Tibial nerve (tissue), 4 donors: ENCODE measurements around the gene EFNA5. TPM values are rescaled to one million over a fixed set of nuclear protein-coding genes. Genes with fewer than 3 reads are reported as not detected.

Experiments used
- DNase-seq, 2 donors: peaks; one replicate each; pipeline ENCODE4 v3.0.0-alpha.2; 2019; ENCODE audit warnings: low spot score in 2 of 2
- H3K27ac ChIP-seq, 4 donors: fragments of 200-600 bp; sonication (generic) in 3 of 4; one replicate each; pipeline ENCODE4 v1.5.1; 2017 to 2019; ENCODE audit warnings: mild to moderate bottlenecking in 1 of 4
- H3K27me3 ChIP-seq, 2 donors: fragments of 200-600 bp; sonication (generic) in 1 of 2; one replicate each; pipeline versions ENCODE4 v1.5.1 to v1.6.0; 2017 to 2019
- H3K36me3 ChIP-seq, 3 donors: fragments of 200-600 bp; sonication (generic); one replicate each; pipeline ENCODE4 v1.5.1; 2018 to 2019
- H3K4me1 ChIP-seq, 4 donors: fragments of 200-600 bp; sonication (generic) in 3 of 4; one replicate each; pipeline ENCODE4 v1.5.1; 2017 to 2019
- H3K4me3 ChIP-seq, 4 donors: fragments of 200-600 bp; sonication (generic) in 3 of 4; one replicate each; pipeline ENCODE4 v1.5.1; 2017 to 2019; ENCODE audit warnings: mild to moderate bottlenecking in 1 of 4, moderate library complexity in 1 of 4
- H3K9me3 ChIP-seq, 4 donors: fragments of 200-600 bp; sonication (generic) in 3 of 4; one replicate each; pipeline ENCODE4 v1.5.1; 2017 to 2019
- CTCF ChIP-seq, 5 experiments: fragments of 200-600 bp in 3 of 5; fragments of 450-650 bp in 2 of 5; sonication (generic) in 3 of 5; IDR thresholded peaks; one replicate each; pipeline ENCODE4 v1.5.1; 2016 to 2019; ENCODE audit warnings: antibody characterized with exemption in 5 of 5, mild to moderate bottlenecking in 3 of 5, moderate library complexity in 2 of 5
- EP300 ChIP-seq, 2 donors: sonication (generic); formaldehyde crosslinking; IDR thresholded peaks; one replicate each; pipeline ENCODE4 v1.6.1; 2017; ENCODE audit warnings: antibody characterized with exemption in 2 of 2, mild to moderate bottlenecking in 1 of 2
- POLR2A ChIP-seq, 2 donors: fragments of 450-650 bp; IDR thresholded peaks; one replicate each; pipeline ENCODE4 v1.6.1; 2017; ENCODE audit warnings: antibody characterized with exemption in 2 of 2, mild to moderate bottlenecking in 2 of 2, moderate library complexity in 2 of 2
- WGBS, 2 donors: methylation state at CpG; one replicate each; pipeline ENCODE4 v1.1.5; 2018; 5-methylcytosine and 5-hydroxymethylcytosine counted together
- total RNA-seq, 4 donors: library from RNA; depleted of rRNA; stranded (reverse); fragments of >200 nt; gene quantifications; one replicate each; pipeline ENCODE4 v1.1.0, GENCODE V29; 2016

EFNA5 gene
- total RNA-seq, 4 donors from 2014 or later, result 6.3 to 10.2 (median 6.9) TPM

- no peak for DNase-seq
- Histone ChIP-seq H3K4me3 (no peak overlapping the region), H3K9me3 (no peaks in the 10 kb centered on the region), H3K27me3 (no peaks in the 10 kb centered on the region), H3K27ac (no peak overlapping the region), H3K36me3 (no peaks in the 10 kb centered on the region), H3K4me1 (peaks cover 0 to 5% (median 2%) of the 10 kb centered on the region in 4 donors)
- TF ChIP-seq CTCF (IDR thresholded peaks at IDR 0.05) (no peak), POLR2A (IDR thresholded peaks at IDR 0.05) (no peak), EP300 (IDR thresholded peaks at IDR 0.05) (no peak)
- 57 to 58% methylated on average over 2 of the region's 2 CpGs for WGBS, 2 donors
Measured at GRCh38 chr5:107619781-107620180, 51.0 kb downstream of the EFNA5 start.

GRCh38 chr5:107618242-107618641, 52.5 kb downstream of the EFNA5 start:
- Histone ChIP-seq H3K4me1 (peaks cover 0 to 5% (median 2%) of the 10 kb centered on the region in 4 donors), H3K4me3 (no peak overlapping the region), H3K9me3 (no peaks in the 10 kb centered on the region), H3K27ac (no peak overlapping the region), H3K27me3 (no peaks in the 10 kb centered on the region), H3K36me3 (no peaks in the 10 kb centered on the region)
- TF ChIP-seq CTCF (IDR thresholded peaks at IDR 0.05) (no peak), EP300 (IDR thresholded peaks at IDR 0.05) (no peak), POLR2A (IDR thresholded peaks at IDR 0.05) (no peak)
- WGBS, 2 donors, result 82 to 88% methylated on average over 3 of the region's 3 CpGs
- DNase-seq, result no peak

- WGBS, 2 donors, result 97% methylated on average over 1 of the region's 1 CpG
- DNase-seq, result no peak
- H3K27me3 ChIP-seq, result no peaks in the 10 kb centered on the region
- no peaks in the 10 kb centered on the region for H3K36me3 ChIP-seq
- H3K27ac ChIP-seq, result no peak overlapping the region
- no peaks in the 10 kb centered on the region for H3K9me3 ChIP-seq
- no peak overlapping the region for H3K4me3 ChIP-seq
- TF ChIP-seq POLR2A (IDR thresholded peaks at IDR 0.05) (no peak), EP300 (IDR thresholded peaks at IDR 0.05) (no peak), CTCF (IDR thresholded peaks at IDR 0.05) (no peak)
- peaks cover 0 to 5% (median 2%) of the 10 kb centered on the region in 4 donors for H3K4me1 ChIP-seq
Measured at GRCh38 chr5:107617052-107617451, 53.7 kb downstream of the EFNA5 start.

GRCh38 chr5:107616213-107616612, 54.5 kb downstream of the EFNA5 start:
- no peak overlapping the region for H3K4me3 ChIP-seq
- H3K4me1 ChIP-seq, result peaks cover 0 to 5% (median 2%) of the 10 kb centered on the region in 4 donors
- H3K9me3 ChIP-seq, result no peaks in the 10 kb centered on the region
- H3K36me3 ChIP-seq, result no peaks in the 10 kb centered on the region
- DNase-seq, result no peak
- no peak overlapping the region for H3K27ac ChIP-seq
- WGBS, 2 donors, result 56 to 59% methylated on average over 4 of the region's 4 CpGs
- no peaks in the 10 kb centered on the region for H3K27me3 ChIP-seq
- no peak for TF ChIP-seq CTCF (IDR thresholded peaks at IDR 0.05)
- TF ChIP-seq EP300 (IDR thresholded peaks at IDR 0.05), result no peak
- TF ChIP-seq POLR2A (IDR thresholded peaks at IDR 0.05), result no peak

GRCh38 chr5:107615299-107615817, 55.4 kb downstream of the EFNA5 start:
- Histone ChIP-seq H3K9me3 (no peaks in the 10 kb centered on the region), H3K4me1 (peaks cover 0 to 5% (median 2%) of the 10 kb centered on the region in 4 donors), H3K27me3 (no peaks in the 10 kb centered on the region), H3K36me3 (no peaks in the 10 kb centered on the region), H3K27ac (no peak overlapping the region), H3K4me3 (no peak overlapping the region)
- 57 to 61% methylated on average over 7 of the region's 7 CpGs for WGBS, 2 donors
- no peak for TF ChIP-seq EP300 (IDR thresholded peaks at IDR 0.05)
- no peak for TF ChIP-seq CTCF (IDR thresholded peaks at IDR 0.05)
- TF ChIP-seq POLR2A (IDR thresholded peaks at IDR 0.05), result no peak
- no peak for DNase-seq
